GM19328 (cell line): ENCODE results near the gene PCP4L1.

Experiments used
- ATAC-seq: cut with Tn5 transposase; IDR thresholded peaks from one replicate; pipeline ENCODE4 v1.9.1; 2021; ENCODE audit warnings: mild to moderate bottlenecking, moderate library complexity; ENCODE audit not compliant: unreplicated experiment

The PCP4L1 gene

GRCh38 chr1:161265305-161265704 lies 6.8 kb downstream of the PCP4L1 start:
- ATAC-seq, result no peak

GRCh38 chr1:161266202-161266601 lies 7.7 kb downstream of the PCP4L1 start:
- ATAC-seq, result no peak

GRCh38 chr1:161266836-161267235 lies 8.3 kb downstream of the PCP4L1 start:
- no peak for ATAC-seq

GRCh38 chr1:161267321-161267720 lies 8.8 kb downstream of the PCP4L1 start:
- ATAC-seq, result no peak

GRCh38 chr1:161273402-161273801 lies 14.9 kb downstream of the PCP4L1 start:
- no peak for ATAC-seq

GRCh38 chr1:161274874-161275273 lies 16.3 kb downstream of the PCP4L1 start:
- ATAC-seq, result no peak

GRCh38 chr1:161282991-161283390 lies 24.4 kb downstream of the PCP4L1 start:
- no peak for ATAC-seq

GRCh38 chr1:161285113-161285512 lies 26.6 kb downstream of the PCP4L1 start:
- no peak for ATAC-seq

GRCh38 chr1:161285521-161285920 lies 27.0 kb downstream of the PCP4L1 start:
- no peak for ATAC-seq

GRCh38 chr1:161287482-161288054 lies 29.0 kb downstream of the PCP4L1 start:
- ATAC-seq, result no peak

- ATAC-seq, result no peak
Measured at GRCh38 chr1:161290779-161291178, 32.2 kb downstream of the PCP4L1 start.

GRCh38 chr1:161297415-161297814 lies 38.9 kb downstream of the PCP4L1 start:
- no peak for ATAC-seq

- ATAC-seq, result no peak
Measured at GRCh38 chr1:161298116-161298515, 39.6 kb downstream of the PCP4L1 start.

- no peak for ATAC-seq
Measured at GRCh38 chr1:161299347-161299746, 40.8 kb downstream of the PCP4L1 start.

GRCh38 chr1:161300478-161300877 lies 41.9 kb downstream of the PCP4L1 start:
- no peak for ATAC-seq

GRCh38 chr1:161304927-161305866 lies 46.7 kb downstream of the PCP4L1 start:
- no peak for ATAC-seq

- ATAC-seq, result no peak
Measured at GRCh38 chr1:161305867-161306519, 47.4 kb downstream of the PCP4L1 start.

- no peak for ATAC-seq
Measured at GRCh38 chr1:161307230-161307768, 48.8 kb downstream of the PCP4L1 start.

GRCh38 chr1:161307892-161308638 lies 49.5 kb downstream of the PCP4L1 start:
- no peak for ATAC-seq

- no peak for ATAC-seq
Measured at GRCh38 chr1:161309868-161310267, 51.3 kb downstream of the PCP4L1 start, which contains the start of gene MPZ. Gene MPZ (minus strand): TSS chr1:161309968. CDS start chr1:161309905, 63 bp downstream.
